Inflammatory macrophage treated with lipopolysaccharide for 4 hours (primary cell): Measurements from ENCODE around the gene EPYC.

Experiments used
- DNase-seq: peaks from one replicate; pipeline ENCODE4 v3.0.0-alpha.2; 2020

Gene EPYC

DNA sequence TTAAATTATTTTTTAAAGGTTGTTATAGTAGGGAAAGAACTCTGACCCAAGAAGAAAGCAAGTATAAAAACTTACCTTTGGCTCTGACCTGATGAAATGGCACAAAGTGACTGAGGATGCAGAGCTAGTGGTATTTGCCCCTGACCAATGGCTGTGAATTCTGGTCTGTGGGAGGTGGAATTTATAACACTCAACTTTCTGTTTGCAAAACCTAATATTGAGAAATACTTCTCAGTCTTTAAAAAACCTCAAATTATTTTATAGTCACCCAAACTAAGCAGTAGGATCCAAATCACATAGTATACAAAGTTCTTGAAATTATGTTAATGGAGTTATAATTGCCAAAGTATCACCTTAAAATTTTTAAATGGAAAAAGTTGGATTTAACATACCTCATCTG, at the start of gene EPYC:
EPYC (minus strand) TSS at position 101 of the 400 bp plus-strand sequence. CDS start 2,407 bp downstream, outside the sequence.
- DNase-seq, result no peak

DNA sequence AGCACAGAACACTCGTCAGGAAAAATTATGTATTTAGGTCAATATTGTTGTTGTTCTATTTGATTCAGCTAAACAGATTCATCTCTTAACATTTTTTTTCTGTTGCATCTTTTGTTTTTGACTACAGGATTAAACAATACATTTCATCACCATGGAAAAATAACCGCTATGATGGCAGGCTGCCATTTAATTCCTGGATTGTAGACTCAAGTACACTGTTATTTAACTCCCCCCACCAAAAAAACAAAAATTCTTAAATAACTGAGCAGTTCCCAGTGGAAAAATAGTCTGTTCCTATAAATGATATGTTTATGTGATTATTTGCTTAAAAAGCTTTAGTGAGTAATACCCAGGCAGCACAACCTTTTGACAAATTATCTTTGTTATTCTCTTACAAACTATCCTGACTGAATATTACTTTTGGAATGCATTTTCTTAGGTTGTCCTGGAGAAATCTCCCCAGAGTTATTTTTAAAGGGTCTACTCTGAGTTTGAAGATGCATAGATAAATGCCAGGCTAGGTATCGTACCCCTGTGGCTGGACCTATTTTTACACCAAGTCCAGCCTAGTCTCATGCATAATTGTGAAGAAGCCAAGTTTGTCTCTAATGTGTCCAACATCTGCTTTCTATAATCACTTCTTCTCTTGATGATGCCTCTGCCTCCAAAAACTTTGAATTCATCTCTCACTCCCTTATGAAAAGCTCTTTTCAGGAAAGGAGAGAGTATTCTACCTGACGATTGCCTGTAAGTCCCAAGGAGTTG, 49.4 kb upstream of the EPYC start:
- DNase-seq, result no peak

DNA sequence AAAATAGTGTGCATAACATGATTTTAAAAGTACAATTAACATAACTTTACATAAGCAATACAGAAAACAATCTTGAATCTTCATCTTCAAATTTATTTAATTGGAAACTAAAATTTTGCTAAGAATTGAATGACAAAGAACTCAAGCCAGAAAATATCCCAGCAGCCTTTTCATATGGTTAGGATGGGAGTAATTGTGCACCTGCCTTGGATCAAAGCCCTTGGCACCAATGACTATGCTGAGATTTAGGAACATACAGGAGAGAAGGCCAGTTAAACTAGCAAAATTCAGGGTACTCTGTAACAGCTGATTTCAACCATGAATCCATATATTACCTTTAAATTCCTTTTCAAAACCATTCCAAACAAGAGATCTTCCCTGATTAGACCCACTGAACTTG, 47.3 kb upstream of the EPYC start:
- DNase-seq, result no peak

GRCh38 chr12:91044586-91044985, 39.8 kb upstream of the EPYC start:
- DNase-seq, result no peak

DNA sequence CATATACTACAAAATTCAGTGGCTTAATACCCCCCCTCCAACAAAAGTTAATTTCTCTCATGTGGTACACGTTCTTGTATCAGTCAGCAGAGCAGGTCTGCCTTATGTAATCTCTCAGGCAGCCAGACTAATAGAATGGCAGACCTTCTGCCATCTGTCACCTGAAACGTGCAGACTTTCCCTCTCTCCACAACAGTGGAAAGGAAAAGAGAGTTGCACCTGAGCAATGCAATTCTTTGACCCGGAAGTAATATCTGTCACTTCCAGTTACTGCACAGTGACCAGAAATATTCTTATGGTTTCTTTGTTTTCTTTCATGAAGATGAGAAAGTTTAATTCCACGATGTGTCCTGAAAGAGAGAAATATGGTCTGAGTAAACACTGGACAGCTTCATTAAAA, 38.6 kb upstream of the EPYC start:
- no peak for DNase-seq

DNA sequence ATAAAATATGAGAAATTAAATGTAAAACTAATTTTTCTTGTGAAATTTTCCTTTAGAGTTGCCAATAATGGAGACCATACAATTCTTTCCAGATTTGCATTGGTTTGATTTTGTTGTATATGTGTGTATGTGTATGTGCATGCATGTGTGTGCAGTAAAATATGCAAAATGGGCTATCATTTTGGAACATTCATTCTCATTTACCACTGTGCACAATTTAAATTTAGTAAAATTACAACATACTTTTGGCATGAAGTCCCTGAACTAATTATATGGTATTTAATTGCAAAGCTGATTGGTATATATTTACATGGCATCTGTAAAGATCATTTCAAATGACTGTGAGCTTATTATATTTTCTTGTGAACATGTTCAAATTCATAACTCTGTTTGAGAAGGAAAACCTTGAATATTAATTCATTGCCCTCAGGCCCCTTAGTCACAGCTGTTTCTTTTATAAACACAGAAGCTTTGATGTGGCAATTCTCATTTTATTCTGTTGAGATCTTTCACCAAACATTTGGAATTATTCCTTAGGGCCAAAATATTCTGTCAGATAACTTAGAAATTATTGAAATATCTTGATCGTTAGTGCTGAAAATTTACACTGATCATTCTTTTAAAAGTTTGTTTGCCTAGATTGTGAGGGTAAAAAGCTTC, 35.5 kb upstream of the EPYC start:
- DNase-seq, result no peak

DNA sequence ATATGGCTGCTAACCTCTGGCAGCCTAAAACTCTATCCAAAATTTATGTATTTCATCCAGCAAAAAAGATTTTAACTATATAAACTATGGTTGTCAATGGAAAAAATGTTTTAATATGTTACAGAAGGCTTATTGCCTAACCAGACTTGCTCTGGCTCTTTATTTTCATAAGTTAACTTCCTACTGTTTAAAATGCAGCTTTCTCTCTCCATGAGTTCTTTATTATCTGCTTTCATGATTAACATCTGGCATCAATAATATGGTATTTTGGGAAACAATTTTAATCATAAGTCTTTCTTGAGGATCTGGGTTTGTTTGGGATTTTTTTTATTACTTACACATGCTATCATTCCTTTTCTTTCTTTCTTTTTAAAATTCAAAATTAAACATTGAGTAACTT, 32.5 kb upstream of the EPYC start:
- DNase-seq, result no peak

- DNase-seq, result no peak
Observed at GRCh38 chr12:91033251-91033650, 28.5 kb upstream of the EPYC start.

DNA sequence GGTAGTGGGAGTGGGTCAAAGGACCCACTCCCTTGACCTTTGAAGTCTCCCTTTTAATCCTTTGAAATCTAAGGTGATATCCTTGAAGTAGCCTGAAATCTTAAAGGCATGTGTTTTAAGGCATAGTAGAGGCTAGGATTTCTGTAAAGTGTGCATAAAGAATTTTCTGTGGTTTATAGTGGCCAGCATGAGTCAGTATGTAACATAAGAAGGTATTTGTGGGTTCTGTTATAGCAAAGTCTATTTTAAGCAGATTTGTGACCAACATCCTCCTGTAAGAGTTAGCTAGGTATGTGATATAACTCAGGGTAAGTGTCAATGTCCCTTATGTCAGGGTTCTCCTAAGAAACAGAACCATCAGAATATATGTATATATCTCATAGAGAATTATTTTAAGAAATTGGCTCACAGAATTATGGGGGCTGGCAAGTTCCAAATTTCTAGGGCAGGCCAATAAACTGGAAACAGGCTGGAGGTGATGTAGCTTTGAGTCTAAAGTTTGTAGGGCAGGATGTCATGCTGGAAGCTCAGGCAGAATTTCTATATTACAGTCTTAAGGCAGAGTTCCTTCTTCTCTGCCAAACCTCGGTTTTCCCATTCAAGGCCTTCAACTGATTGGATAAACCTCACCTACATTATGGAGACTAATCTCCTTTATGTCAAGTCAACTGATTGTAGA, 18.7 kb upstream of the EPYC start:
- no peak for DNase-seq

- peak; percentile 45 for DNase-seq
Observed at GRCh38 chr12:91021076-91021475, 16.3 kb upstream of the EPYC start.

DNA sequence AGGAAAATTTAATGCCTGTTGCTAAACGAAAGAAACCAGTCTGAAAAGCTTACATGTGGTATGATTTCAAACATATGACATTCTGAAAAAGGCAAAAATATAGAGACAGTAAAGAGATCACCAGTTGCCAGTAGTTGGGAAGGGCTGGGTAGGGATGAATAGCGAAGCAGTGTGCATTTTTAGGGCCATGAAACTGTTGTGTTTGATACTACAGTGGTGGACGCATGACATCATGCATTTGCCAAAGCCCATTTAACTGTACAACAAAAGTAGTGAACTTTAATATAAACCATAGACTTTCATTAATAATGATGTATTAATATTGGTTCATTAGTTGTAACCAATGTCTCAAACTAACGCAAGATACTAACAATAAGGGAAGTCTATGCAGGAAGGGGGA, 14.7 kb upstream of the EPYC start:
- no peak for DNase-seq

- DNase-seq, result no peak
Observed at GRCh38 chr12:91017511-91018263, 12.9 kb upstream of the EPYC start.

GRCh38 chr12:91017043-91017442, 12.3 kb upstream of the EPYC start:
- DNase-seq, result no peak

DNA sequence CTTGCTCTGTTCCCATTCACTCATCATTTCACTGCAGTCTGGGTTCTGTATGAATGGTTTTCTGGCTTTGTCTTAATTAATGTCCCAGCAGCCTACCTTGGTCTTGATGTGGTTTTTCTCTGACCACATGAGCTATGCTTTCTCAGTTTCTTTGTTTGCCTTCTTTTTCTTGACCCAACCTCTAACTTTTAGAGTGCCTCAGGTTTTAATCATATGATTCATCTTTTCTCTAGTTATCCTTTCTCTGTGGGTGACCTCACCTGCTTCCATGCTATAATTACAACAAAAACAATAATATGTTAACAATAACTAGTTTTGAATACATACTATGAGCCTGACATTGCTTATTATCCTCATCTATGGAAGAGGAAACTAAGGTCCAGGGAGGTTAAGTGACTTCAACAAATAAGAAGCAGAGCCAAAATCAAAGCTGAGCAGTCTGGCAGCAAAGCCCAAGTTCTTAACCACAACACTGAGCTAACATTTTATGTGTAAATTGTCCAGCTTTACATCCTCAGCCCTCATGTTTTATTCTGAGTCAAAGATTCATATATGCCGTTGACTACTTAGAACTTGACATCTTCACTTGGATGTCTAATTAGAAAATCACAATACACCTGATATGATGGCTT, 4.7 kb upstream of the EPYC start:
- DNase-seq, result no peak

- no peak for DNase-seq
Observed at GRCh38 chr12:91007531-91008290, 2.9 kb upstream of the EPYC start.

DNA sequence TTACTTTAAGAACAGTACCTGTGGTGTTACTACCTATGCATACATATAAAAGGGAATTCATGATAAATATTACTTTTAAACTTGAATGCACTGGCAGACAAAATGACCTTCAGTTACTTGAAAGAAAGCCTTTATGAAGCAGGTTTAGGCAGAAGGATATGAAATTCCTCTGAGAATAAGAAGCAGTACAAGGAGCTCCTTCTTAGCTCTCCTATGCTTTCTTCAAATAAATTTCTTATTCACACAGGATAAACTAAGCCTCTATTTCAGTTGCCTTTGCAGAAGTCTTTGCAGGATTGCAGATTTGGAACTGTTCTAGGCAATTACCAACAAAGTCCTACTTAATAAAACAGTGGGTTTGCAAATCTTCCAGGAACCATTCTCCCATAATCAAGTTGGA, 1.0 kb downstream of the EPYC start:
- DNase-seq, result no peak

DNA sequence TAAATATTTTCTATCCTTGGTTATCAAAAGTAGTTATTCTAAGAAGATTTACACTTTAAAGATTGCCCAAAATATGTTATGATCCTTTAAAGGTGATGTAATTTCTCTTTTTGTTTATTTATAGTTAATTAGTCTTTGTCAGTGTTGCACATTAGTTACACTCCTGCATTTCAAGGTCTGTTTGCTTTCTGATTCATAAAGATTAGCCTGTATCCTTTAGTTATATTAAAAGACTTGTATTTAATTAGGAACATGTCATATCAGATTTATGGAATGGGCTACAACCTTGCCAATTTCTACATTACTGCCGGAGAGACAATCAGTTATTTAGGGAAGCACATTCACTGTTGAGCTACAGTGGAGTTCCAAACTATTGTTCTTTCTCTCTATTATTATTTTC, 3.5 kb downstream of the EPYC start:
- DNase-seq, result no peak

GRCh38 chr12:90999966-91000365, 4.8 kb downstream of the EPYC start:
- no peak for DNase-seq

- DNase-seq, result no peak
Observed at GRCh38 chr12:90999527-90999926, 5.2 kb downstream of the EPYC start.

GRCh38 chr12:90995010-90995409, 9.8 kb downstream of the EPYC start:
- no peak for DNase-seq

GRCh38 chr12:90991952-90992465, 12.8 kb downstream of the EPYC start:
- DNase-seq, result no peak

DNA sequence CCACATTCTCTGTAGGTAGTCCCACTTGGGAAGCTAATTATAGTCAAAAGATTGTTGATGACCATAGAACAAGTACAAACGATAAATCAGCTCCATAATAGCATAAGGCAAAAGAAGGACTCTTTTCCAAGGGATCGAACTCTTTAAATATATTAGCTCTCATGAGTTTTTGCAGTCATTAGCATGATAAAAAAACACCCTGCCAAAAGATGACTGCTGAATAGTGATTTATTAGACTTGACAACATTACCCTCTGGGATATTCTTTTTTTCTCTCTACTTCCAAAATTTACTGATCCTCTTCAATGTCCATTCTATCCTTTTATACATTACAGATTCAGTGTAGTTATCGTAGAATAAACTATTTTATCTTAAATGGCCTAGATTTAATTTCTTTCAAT, 14.2 kb downstream of the EPYC start:
- DNase-seq, result no peak
